HEK293T (cell line): ENCODE measurements around the gene PLCD1.

Experiments
- BHLHE40 ChIP-seq: fragments of 450-650 bp; IDR thresholded peaks from 2 replicates; pipeline ENCODE4 v1.6.1; 2016; ENCODE audit warnings: mild to moderate bottlenecking, moderate library complexity, borderline replicate concordance
- CTBP1 ChIP-seq: fragments of 450-650 bp; IDR thresholded peaks from 2 replicates; pipeline ENCODE4 v1.6.1; 2016; ENCODE audit warnings: borderline replicate concordance
- ELF4 ChIP-seq: fragments of 450-650 bp; IDR thresholded peaks from 2 replicates; pipeline ENCODE4 v1.6.1; 2017; ENCODE audit warnings: antibody characterized with exemption
- FOXA1 ChIP-seq: fragments of 450-650 bp; IDR thresholded peaks from 2 replicates; pipeline ENCODE4 v1.6.1; 2016; ENCODE audit warnings: mild to moderate bottlenecking
- FOXK2 ChIP-seq: fragments of 450-650 bp; IDR thresholded peaks from 2 replicates; pipeline ENCODE4 v1.6.1; 2016; ENCODE audit warnings: mild to moderate bottlenecking
- FOXM1 ChIP-seq: fragments of 450-650 bp; IDR thresholded peaks from 2 replicates; pipeline ENCODE4 v1.6.1; 2017; ENCODE audit warnings: mild to moderate bottlenecking, borderline replicate concordance
- HDGF ChIP-seq: fragments of 450-650 bp; IDR thresholded peaks from 2 replicates; pipeline ENCODE4 v1.6.1; 2017; ENCODE audit warnings: antibody characterized with exemption, borderline replicate concordance
- NFRKB ChIP-seq: fragments of 450-650 bp; IDR thresholded peaks from 2 replicates; pipeline ENCODE4 v1.6.1; 2016; ENCODE audit warnings: mild to moderate bottlenecking, moderate library complexity
- ZNF384 ChIP-seq: fragments of 450-650 bp; IDR thresholded peaks from 2 replicates; pipeline ENCODE4 v1.6.1; 2016
- TF ChIP-seq, protein P1 (sequence below): fragments of 450-650 bp; IDR thresholded peaks from 2 replicates; pipeline ENCODE4 v1.6.1; 2016

DNA sequence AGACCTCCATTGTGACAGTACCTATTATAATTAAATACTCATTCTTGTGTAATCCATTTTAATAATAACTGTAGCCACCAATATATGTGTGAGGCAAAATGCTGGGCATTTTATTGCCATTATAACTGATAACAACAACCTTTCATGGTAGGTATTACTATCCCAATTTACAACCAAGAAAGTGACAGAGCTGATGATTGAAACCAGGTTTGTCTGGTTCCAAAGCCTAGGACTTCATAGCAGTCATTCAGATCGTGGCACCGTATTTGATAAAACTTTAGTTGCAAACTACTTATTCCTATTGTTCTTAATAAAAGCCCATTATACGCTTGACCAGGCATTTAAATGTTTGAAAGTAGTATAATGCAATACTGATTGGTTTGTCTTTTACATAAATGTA is 65.3 kb downstream of the PLCD1 start:
- TF ChIP-seq BHLHE40 (no peak), CTBP1 (no peak), HDGF (no peak), FOXK2 (no peak), FOXA1 (no peak), ELF4 (no peak), FOXM1 (no peak), NFRKB (no peak), ZNF384 (no peak)
- TF ChIP-seq, protein P1, sequence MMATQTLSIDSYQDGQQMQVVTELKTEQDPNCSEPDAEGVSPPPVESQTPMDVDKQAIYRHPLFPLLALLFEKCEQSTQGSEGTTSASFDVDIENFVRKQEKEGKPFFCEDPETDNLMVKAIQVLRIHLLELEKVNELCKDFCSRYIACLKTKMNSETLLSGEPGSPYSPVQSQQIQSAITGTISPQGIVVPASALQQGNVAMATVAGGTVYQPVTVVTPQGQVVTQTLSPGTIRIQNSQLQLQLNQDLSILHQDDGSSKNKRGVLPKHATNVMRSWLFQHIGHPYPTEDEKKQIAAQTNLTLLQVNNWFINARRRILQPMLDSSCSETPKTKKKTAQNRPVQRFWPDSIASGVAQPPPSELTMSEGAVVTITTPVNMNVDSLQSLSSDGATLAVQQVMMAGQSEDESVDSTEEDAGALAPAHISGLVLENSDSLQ: no peak
